KOPT-K1 (cell line): ENCODE data around the gene GRIP1.

ENCODE experiments used
- H3K27ac ChIP-seq: fragments of 200-600 bp; sonication (generic); 2 replicates; pipeline ENCODE4 v1.5.1; 2016; ENCODE audit warnings: antibody characterized with exemption, mild to moderate bottlenecking, low read depth, low read length; ENCODE audit not compliant: poor library complexity, severe bottlenecking
- H3K36me3 ChIP-seq: fragments of 200-600 bp; sonication (generic); 2 replicates; pipeline ENCODE4 v1.5.1; 2017; ENCODE audit warnings: antibody characterized with exemption, mild to moderate bottlenecking, low read length, moderate library complexity; ENCODE audit not compliant: insufficient read depth
- H3K9me3 ChIP-seq: fragments of 200-600 bp; sonication (generic); 2 replicates; pipeline ENCODE4 v1.5.1; 2017; ENCODE audit warnings: antibody characterized with exemption, low read length, mild to moderate bottlenecking; ENCODE audit not compliant: insufficient read depth, poor library complexity, severe bottlenecking

The GRIP1 gene

GRCh38 chr12:66605293-66605692 is 73.6 kb downstream of the GRIP1 start:
- Histone ChIP-seq H3K9me3 (no peaks in the 10 kb centered on the region), H3K36me3 (no peaks in the 10 kb centered on the region), H3K27ac (no peak overlapping the region)

- Histone ChIP-seq H3K36me3 (no peaks in the 10 kb centered on the region), H3K27ac (no peak overlapping the region), H3K9me3 (no peaks in the 10 kb centered on the region)
Measured at GRCh38 chr12:66603981-66604479, 74.8 kb downstream of the GRIP1 start.

GRCh38 chr12:66603461-66603860 is 75.4 kb downstream of the GRIP1 start:
- Histone ChIP-seq H3K27ac (no peak overlapping the region), H3K9me3 (no peaks in the 10 kb centered on the region), H3K36me3 (no peaks in the 10 kb centered on the region)

GRCh38 chr12:66602483-66603143 is 76.3 kb downstream of the GRIP1 start:
- Histone ChIP-seq H3K36me3 (no peaks in the 10 kb centered on the region), H3K9me3 (no peaks in the 10 kb centered on the region), H3K27ac (no peak overlapping the region)

- H3K9me3 ChIP-seq, result no peaks in the 10 kb centered on the region
- no peaks in the 10 kb centered on the region for H3K36me3 ChIP-seq
- H3K27ac ChIP-seq, result no peak overlapping the region
Measured at GRCh38 chr12:66600903-66601302, 78.0 kb downstream of the GRIP1 start.

- no peak overlapping the region for H3K27ac ChIP-seq
- H3K9me3 ChIP-seq, result no peaks in the 10 kb centered on the region
- H3K36me3 ChIP-seq, result no peaks in the 10 kb centered on the region
Measured at GRCh38 chr12:66599816-66600215, 79.1 kb downstream of the GRIP1 start.

GRCh38 chr12:66598608-66599007 is 80.3 kb downstream of the GRIP1 start:
- Histone ChIP-seq H3K36me3 (no peaks in the 10 kb centered on the region), H3K27ac (no peak overlapping the region), H3K9me3 (no peaks in the 10 kb centered on the region)

GRCh38 chr12:66598079-66598478 is 80.8 kb downstream of the GRIP1 start:
- H3K9me3 ChIP-seq, result no peaks in the 10 kb centered on the region
- H3K36me3 ChIP-seq, result no peaks in the 10 kb centered on the region
- no peak overlapping the region for H3K27ac ChIP-seq

- Histone ChIP-seq H3K9me3 (no peaks in the 10 kb centered on the region), H3K27ac (no peak overlapping the region)
Measured at GRCh38 chr12:66596199-66596598, 82.7 kb downstream of the GRIP1 start.

GRCh38 chr12:66594688-66595087 is 84.2 kb downstream of the GRIP1 start:
- Histone ChIP-seq H3K9me3 (no peaks in the 10 kb centered on the region), H3K36me3 (no peaks in the 10 kb centered on the region), H3K27ac (no peak overlapping the region)

More at GRCh38 chr12:66596199-66596598, 82.7 kb downstream of the GRIP1 start:
- no peaks in the 10 kb centered on the region for H3K36me3 ChIP-seq

GRCh38 chr12:66590275-66590985 is 88.4 kb downstream of the GRIP1 start:
- no peak overlapping the region for H3K27ac ChIP-seq
- H3K9me3 ChIP-seq, result no peaks in the 10 kb centered on the region
- no peaks in the 10 kb centered on the region for H3K36me3 ChIP-seq

- no peak overlapping the region for H3K27ac ChIP-seq
- H3K36me3 ChIP-seq, result no peaks in the 10 kb centered on the region
- no peaks in the 10 kb centered on the region for H3K9me3 ChIP-seq
Measured at GRCh38 chr12:66589095-66589494, 89.8 kb downstream of the GRIP1 start.

- Histone ChIP-seq H3K27ac (no peak overlapping the region), H3K9me3 (no peaks in the 10 kb centered on the region), H3K36me3 (no peaks in the 10 kb centered on the region)
Measured at GRCh38 chr12:66587912-66588311, 91.0 kb downstream of the GRIP1 start.

- no peaks in the 10 kb centered on the region for H3K36me3 ChIP-seq
- H3K27ac ChIP-seq, result no peak overlapping the region
Measured at GRCh38 chr12:66584673-66585072, 94.2 kb downstream of the GRIP1 start.

GRCh38 chr12:66573605-66574004 is 105.3 kb downstream of the GRIP1 start:
- Histone ChIP-seq H3K27ac (no peak overlapping the region), H3K9me3 (no peaks in the 10 kb centered on the region), H3K36me3 (no peaks in the 10 kb centered on the region)

More at GRCh38 chr12:66584673-66585072, 94.2 kb downstream of the GRIP1 start:
- H3K9me3 ChIP-seq, result no peaks in the 10 kb centered on the region

GRCh38 chr12:66572845-66573244 is 106.0 kb downstream of the GRIP1 start:
- H3K27ac ChIP-seq, result no peak overlapping the region
- H3K36me3 ChIP-seq, result no peaks in the 10 kb centered on the region
- no peaks in the 10 kb centered on the region for H3K9me3 ChIP-seq
